HepG2 (cell line): ENCODE measurements around the gene NOTUM. TPM values are rescaled to one million over a fixed set of nuclear protein-coding genes. Genes with fewer than 3 reads are reported as not detected.

Experiments used
- HNRNPL ChIP-seq: fragments of 200-400 bp; formaldehyde crosslinking; IDR thresholded peaks from 2 replicates; pipeline ENCODE4 v1.6.1; 2017; ENCODE audit warnings: mild to moderate bottlenecking, low read depth, low read length
- KMT2B ChIP-seq: IDR thresholded peaks from 2 replicates; pipeline ENCODE4 v1.6.1; 2016; ENCODE audit warnings: missing genetic modification reagents, missing compliant biosample characterization
- MAFF ChIP-seq: IDR thresholded peaks from 2 replicates; pipeline ENCODE4 v1.6.1; 2011; ENCODE audit warnings: low read depth, low read length, improper control_type of control experiment
- MED1 ChIP-seq: sonication (generic); formaldehyde crosslinking; IDR thresholded peaks from 2 replicates; pipeline ENCODE4 v1.4.0; 2020; ENCODE audit warnings: missing genetic modification reagents
- NR2F6 ChIP-seq, 2 experiments: IDR thresholded peaks; 2 replicates each; pipeline ENCODE4 v1.6.1; 2016; ENCODE audit warnings: antibody characterized with exemption in 1 of 2, mild to moderate bottlenecking in 1 of 2
- PCBP1 ChIP-seq: fragments of 200-400 bp; formaldehyde crosslinking; IDR thresholded peaks from 2 replicates; pipeline ENCODE4 v1.6.1; 2017; ENCODE audit warnings: mild to moderate bottlenecking, low read depth, low read length, borderline replicate concordance
- PHF8 ChIP-seq: sonication (generic); formaldehyde crosslinking; IDR thresholded peaks from 2 replicates; pipeline ENCODE4 v1.5.0; 2020; ENCODE audit warnings: missing genetic modification reagents
- TAF1 ChIP-seq: sonication (generic); formaldehyde crosslinking; IDR thresholded peaks from 2 replicates; pipeline ENCODE4 v1.4.0; 2020; ENCODE audit warnings: missing genetic modification reagents
- TARDBP ChIP-seq: sonication (generic); formaldehyde crosslinking; IDR thresholded peaks from 2 replicates; pipeline ENCODE4 v1.8.0; 2022; ENCODE audit warnings: mild to moderate bottlenecking, missing genetic modification reagents
- TGIF2 ChIP-seq: IDR thresholded peaks from 2 replicates; pipeline ENCODE4 v1.6.1; 2016; ENCODE audit warnings: control low read depth, missing compliant biosample characterization
- TRIM24 ChIP-seq: sonication (generic); formaldehyde crosslinking; IDR thresholded peaks from 2 replicates; pipeline ENCODE4 v1.8.0; 2022; ENCODE audit warnings: mild to moderate bottlenecking, missing genetic modification reagents
- ZNF572 ChIP-seq: sonication (generic); formaldehyde crosslinking; IDR thresholded peaks from 2 replicates; pipeline ENCODE4 v1.5.1; 2020; ENCODE audit warnings: mild to moderate bottlenecking, missing genetic modification reagents
- ZNF672 ChIP-seq: sonication (generic); formaldehyde crosslinking; IDR thresholded peaks from 2 replicates; pipeline ENCODE4 v1.8.1; 2022; ENCODE audit warnings: missing genetic modification reagents
- ZSCAN31 ChIP-seq: sonication (generic); formaldehyde crosslinking; IDR thresholded peaks from 2 replicates; pipeline ENCODE4 v1.5.0; 2020; ENCODE audit warnings: low read depth, mild to moderate bottlenecking, missing genetic modification reagents
- polyA plus RNA-seq, 8 experiments: library from polyadenylated mRNA; depleted of rRNA in 3 of 8; stranded (reverse) in 7 of 8; unstranded in 1 of 8; fragments of >200 nt; fragmentation: Illumina TruSeq in 4 of 8; extraction: Trizol in 4 of 8; gene quantifications; 2 replicates each; pipeline versions ENCODE4 v1.2.1 to v1.2.3, GENCODE V29; 2011 to 2016; ENCODE audit warnings: low read depth in 4 of 8, missing spikeins in 1 of 8, mixed read lengths in 1 of 8; ENCODE audit not compliant: insufficient read depth in 1 of 8
- total RNA-seq, 5 experiments: library from RNA; depleted of rRNA; stranded (reverse); fragments of >200 nt; fragmentation: Illumina TruSeq; extraction: Trizol; gene quantifications; 2 replicates each; pipeline ENCODE4 v1.2.3, GENCODE V29; 2016; ENCODE audit warnings: low read depth in 1 of 5
- TF ChIP-seq, protein P1 (sequence below), 2 experiments: fragments of 450-650 bp in 1 of 2; sonication (generic) in 1 of 2; formaldehyde crosslinking in 1 of 2; IDR thresholded peaks; 2 replicates each; pipeline versions ENCODE4 v1.6.1 to v1.8.0; 2016 to 2022; ENCODE audit warnings: antibody characterized with exemption in 1 of 2, mild to moderate bottlenecking in 1 of 2, missing genetic modification reagents in 1 of 2
- TF ChIP-seq, protein P2 (sequence below): sonication (generic); formaldehyde crosslinking; IDR thresholded peaks from 2 replicates; pipeline ENCODE4 v1.4.0; 2020; ENCODE audit warnings: mild to moderate bottlenecking, missing genetic modification reagents
- TF ChIP-seq, protein P3 (sequence below): sonication (generic); formaldehyde crosslinking; IDR thresholded peaks from 2 replicates; pipeline ENCODE4 v1.5.0; 2020; ENCODE audit warnings: missing genetic modification reagents
- TF ChIP-seq, protein P4 (sequence below): sonication (generic); formaldehyde crosslinking; conservative IDR thresholded peaks from 2 replicates; pipeline ENCODE4 v1.8.1; 2023; ENCODE audit warnings: missing genetic modification reagents

NOTUM gene
- total and polyA plus RNA-seq, 2 of the 13 experiments (the other 11 are each of a cell fraction or from before 2014, with no cell fraction given) = 150 to 160 TPM

DNA sequence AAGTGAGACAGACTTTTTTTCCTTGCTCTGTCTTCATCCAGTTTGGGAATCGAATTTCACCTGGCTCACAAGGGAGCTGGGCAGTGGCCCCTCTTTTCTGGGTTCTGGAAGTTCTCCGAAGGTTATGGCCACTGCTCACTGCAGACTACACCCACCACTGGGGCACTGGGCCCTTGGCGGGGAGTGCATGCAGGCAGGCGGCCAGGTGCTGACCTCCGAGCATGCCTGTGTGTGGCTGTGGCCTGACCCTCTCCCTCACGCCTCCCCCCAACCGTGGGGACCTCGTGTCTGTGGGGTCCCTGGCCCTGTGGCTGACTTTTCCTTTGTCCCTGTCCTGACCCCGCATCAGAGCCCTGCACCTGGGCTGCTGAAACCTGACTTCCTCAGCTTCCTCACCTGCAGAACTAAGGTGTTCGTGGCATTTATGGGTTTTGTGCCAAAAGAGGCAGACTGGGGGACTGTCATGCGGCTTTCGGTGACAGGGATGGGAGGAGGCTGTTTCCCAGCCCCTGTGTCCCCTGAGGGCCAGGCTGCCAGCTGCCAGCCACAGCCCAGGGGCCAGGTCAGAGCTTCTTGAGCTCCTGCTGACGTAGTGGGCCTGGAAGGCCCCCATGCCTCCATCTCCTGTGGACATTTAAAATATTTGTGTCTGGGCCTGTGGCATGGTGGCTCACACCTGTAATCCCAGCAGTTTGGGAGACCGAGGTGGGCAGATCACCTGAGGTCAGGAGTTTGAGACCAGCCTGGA is 37.9 kb upstream of the NOTUM start (continued):
- TF ChIP-seq, protein P1, sequence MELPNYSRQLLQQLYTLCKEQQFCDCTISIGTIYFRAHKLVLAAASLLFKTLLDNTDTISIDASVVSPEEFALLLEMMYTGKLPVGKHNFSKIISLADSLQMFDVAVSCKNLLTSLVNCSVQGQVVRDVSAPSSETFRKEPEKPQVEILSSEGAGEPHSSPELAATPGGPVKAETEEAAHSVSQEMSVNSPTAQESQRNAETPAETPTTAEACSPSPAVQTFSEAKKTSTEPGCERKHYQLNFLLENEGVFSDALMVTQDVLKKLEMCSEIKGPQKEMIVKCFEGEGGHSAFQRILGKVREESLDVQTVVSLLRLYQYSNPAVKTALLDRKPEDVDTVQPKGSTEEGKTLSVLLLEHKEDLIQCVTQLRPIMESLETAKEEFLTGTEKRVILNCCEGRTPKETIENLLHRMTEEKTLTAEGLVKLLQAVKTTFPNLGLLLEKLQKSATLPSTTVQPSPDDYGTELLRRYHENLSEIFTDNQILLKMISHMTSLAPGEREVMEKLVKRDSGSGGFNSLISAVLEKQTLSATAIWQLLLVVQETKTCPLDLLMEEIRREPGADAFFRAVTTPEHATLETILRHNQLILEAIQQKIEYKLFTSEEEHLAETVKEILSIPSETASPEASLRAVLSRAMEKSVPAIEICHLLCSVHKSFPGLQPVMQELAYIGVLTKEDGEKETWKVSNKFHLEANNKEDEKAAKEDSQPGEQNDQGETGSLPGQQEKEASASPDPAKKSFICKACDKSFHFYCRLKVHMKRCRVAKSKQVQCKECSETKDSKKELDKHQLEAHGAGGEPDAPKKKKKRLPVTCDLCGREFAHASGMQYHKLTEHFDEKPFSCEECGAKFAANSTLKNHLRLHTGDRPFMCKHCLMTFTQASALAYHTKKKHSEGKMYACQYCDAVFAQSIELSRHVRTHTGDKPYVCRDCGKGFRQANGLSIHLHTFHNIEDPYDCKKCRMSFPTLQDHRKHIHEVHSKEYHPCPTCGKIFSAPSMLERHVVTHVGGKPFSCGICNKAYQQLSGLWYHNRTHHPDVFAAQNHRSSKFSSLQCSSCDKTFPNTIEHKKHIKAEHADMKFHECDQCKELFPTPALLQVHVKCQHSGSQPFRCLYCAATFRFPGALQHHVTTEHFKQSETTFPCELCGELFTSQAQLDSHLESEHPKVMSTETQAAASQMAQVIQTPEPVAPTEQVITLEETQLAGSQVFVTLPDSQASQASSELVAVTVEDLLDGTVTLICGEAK (IDR thresholded peaks at IDR 0.05) = no peak
- TF ChIP-seq, protein P1 (CRISPR knock-in tag; IDR thresholded peaks at IDR 0.05) = no peak
- TF ChIP-seq, protein P2, sequence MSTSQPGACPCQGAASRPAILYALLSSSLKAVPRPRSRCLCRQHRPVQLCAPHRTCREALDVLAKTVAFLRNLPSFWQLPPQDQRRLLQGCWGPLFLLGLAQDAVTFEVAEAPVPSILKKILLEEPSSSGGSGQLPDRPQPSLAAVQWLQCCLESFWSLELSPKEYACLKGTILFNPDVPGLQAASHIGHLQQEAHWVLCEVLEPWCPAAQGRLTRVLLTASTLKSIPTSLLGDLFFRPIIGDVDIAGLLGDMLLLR (CRISPR knock-in tag) = no peak
- TF ChIP-seq MED1 (0 out of 2 replicates have a peak, but pooled peaks have one; percentile 23), MAFF (no peak), KMT2B (CRISPR knock-in tag) (no peak), TRIM24 (CRISPR knock-in tag) (no peak), ZSCAN31 (peak; percentile 27; the same call in 1 of the 2 replicates), ZNF672 (CRISPR knock-in tag) (no peak), NR2F6 (IDR thresholded peaks at IDR 0.05) (no peak), NR2F6 (CRISPR knock-in tag; IDR thresholded peaks at IDR 0.05) (no peak), ZNF572 (CRISPR knock-in tag) (0 out of 2 replicates have a peak, but pooled peaks have one; percentile 53), PHF8 (0 out of 2 replicates have a peak, but pooled peaks have one; percentile 14), PCBP1 (peak; percentile 75; the same call in 1 of the 2 replicates), TARDBP (no peak), HNRNPL (peak; percentile 85), TAF1 (peak; percentile 26; the same call in 1 of the 2 replicates), TGIF2 (CRISPR knock-in tag) (no peak)
- TF ChIP-seq, protein P3, sequence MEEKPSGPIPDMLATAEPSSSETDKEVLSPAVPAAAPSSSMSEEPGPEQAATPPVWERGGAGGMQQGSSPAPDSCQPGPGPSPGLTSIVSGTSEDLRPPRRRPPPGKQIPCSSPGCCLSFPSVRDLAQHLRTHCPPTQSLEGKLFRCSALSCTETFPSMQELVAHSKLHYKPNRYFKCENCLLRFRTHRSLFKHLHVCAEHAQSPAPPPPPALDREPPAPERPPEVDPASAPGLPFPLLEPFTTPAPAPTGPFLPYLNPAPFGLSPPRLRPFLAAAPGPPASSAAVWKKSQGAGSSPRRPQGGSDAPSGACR (CRISPR knock-in tag) = no peak
- TF ChIP-seq, protein P4, sequence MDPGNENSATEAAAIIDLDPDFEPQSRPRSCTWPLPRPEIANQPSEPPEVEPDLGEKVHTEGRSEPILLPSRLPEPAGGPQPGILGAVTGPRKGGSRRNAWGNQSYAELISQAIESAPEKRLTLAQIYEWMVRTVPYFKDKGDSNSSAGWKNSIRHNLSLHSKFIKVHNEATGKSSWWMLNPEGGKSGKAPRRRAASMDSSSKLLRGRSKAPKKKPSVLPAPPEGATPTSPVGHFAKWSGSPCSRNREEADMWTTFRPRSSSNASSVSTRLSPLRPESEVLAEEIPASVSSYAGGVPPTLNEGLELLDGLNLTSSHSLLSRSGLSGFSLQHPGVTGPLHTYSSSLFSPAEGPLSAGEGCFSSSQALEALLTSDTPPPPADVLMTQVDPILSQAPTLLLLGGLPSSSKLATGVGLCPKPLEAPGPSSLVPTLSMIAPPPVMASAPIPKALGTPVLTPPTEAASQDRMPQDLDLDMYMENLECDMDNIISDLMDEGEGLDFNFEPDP (CRISPR knock-in tag) = no peak
